ENCODE data around the gene ANAPC4.

ANAPC4 gene

DNA sequence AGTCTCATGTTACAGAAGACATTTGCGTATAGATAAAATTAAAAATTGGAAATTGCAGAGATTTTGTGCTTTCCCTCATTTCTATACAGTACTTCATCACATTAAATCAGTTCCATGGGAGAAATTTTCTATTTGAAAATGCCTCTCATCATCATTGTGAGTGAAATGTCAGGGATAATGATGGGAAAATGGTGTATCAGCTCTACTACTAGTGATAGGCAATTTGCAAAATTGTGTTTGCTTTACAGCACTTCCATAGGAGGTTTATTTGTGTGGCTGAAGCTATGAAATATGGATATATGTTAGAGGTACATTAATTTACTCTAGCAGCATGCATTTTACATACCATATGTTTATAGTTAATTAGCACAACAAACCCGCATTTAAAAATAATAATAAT, 21.0 kb upstream of the ANAPC4 start:
- DNase-seq, result no peak
- Mint-ChIP-seq H3K4me1 (no peaks in the 10 kb centered on the region), H3K4me3 (no peak overlapping the region), H3K27me3 (ENCODE audit: low read depth, poor library complexity) (no peaks in the 10 kb centered on the region), H3K27ac (no peak overlapping the region), H3K9me3 (peaks cover 21% of the 10 kb centered on the region), H3K36me3 (ENCODE audit: low read depth) (peaks cover 41% of the 10 kb centered on the region)
- TF ChIP-seq, protein P1, sequence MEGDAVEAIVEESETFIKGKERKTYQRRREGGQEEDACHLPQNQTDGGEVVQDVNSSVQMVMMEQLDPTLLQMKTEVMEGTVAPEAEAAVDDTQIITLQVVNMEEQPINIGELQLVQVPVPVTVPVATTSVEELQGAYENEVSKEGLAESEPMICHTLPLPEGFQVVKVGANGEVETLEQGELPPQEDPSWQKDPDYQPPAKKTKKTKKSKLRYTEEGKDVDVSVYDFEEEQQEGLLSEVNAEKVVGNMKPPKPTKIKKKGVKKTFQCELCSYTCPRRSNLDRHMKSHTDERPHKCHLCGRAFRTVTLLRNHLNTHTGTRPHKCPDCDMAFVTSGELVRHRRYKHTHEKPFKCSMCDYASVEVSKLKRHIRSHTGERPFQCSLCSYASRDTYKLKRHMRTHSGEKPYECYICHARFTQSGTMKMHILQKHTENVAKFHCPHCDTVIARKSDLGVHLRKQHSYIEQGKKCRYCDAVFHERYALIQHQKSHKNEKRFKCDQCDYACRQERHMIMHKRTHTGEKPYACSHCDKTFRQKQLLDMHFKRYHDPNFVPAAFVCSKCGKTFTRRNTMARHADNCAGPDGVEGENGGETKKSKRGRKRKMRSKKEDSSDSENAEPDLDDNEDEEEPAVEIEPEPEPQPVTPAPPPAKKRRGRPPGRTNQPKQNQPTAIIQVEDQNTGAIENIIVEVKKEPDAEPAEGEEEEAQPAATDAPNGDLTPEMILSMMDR (IDR thresholded peaks at IDR 0.05), result no peak

DNA sequence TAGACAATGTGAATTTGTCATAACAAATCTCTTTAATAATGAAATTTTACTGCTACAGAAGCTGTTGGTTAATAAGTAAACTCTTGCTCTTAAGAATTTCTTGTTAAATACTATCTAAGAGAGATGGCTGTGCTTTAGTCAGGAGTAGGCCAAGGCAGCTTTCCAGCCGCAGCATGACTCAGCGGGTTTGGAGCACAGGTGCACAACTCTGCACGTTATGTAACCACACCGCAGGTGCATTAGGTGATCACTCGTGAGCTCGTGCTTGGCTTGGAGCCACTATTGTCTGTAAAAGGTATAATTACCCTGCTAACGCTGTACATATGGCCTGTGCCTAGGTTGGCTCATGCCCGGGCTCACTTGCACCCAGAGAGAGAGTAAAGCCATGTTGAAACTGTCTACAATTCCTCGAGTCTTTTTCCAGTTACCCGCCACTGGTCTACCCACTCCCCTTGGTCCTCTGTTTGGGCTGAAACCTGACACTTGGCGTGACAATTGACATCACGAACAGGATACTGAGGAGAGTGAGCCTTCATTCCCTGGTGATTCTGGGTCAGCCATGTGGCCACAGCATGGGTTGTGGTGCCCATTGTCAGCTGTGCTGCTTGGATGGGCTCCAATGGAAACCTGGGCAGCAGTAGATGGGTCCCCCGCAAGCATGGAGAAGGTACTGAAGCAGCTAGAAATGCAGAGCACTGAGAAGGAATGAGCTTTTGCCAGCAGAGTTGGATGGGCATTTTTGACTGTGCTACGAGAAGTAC, 18.4 kb upstream of the ANAPC4 start:
- H3K4me3 Mint-ChIP-seq, result no peak overlapping the region
- H3K4me1 Mint-ChIP-seq, result no peaks in the 10 kb centered on the region
- peaks cover 27% of the 10 kb centered on the region for H3K9me3 Mint-ChIP-seq
- H3K27ac Mint-ChIP-seq, result peak overlapping the region; percentile 58
- no peaks in the 10 kb centered on the region for H3K27me3 Mint-ChIP-seq (ENCODE audit: low read depth, poor library complexity)
- DNase-seq, result no peak
- TF ChIP-seq, protein P1 (IDR thresholded peaks at IDR 0.05), result no peak
- H3K36me3 Mint-ChIP-seq (ENCODE audit: low read depth), result peaks cover 51% of the 10 kb centered on the region

DNA sequence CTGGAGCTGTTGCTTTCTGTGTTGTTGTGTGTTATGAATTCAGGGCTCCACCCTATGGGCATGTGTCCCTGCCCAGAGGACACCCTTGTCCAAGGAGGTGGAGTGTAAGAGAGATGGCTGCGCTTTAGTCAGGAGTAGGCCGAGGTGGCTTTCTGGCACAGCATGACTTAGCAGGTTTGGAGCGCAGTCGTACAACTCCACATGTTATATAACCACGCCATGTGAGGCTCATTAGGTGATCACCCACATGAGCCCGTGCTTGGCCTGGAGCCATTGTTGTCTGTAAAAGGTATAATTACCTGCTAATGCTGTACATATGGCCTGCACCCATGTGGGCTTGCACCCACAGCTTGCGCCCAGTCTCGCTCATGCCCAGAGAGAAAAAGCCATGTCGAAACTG, 15.8 kb upstream of the ANAPC4 start:
- H3K4me3 Mint-ChIP-seq, result no peak overlapping the region
- TF ChIP-seq, protein P1 (IDR thresholded peaks at IDR 0.05), result no peak
- H3K27ac Mint-ChIP-seq, result no peak overlapping the region

DNA sequence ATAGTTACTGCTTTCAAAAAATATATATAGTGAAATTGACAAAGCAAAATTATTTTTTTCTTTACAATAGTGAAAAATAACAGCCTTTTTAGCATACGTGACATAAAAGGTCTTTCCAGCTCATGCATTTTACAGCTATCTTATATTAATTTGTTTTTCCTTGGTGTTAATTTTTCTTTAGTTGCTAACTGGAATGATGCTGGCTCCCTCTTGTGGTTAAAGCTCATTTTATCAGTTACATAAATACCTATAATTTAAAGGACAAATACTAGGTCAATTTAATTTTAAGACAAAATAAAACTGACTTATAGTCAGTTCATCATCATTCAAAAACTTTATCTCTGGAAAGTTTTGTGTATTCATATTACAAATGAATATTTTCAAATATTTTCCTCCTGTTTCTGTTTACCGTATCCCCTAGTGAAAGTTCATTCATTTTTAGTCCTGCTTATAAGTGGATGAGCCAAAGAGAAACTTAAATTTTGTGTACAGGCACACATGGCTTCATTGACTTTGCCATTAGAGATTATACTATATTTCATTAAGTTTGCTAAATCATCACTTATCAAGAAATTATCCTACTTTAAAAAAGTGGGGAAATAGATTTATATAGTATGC, 9.9 kb upstream of the ANAPC4 start:
- TF ChIP-seq, protein P1 (IDR thresholded peaks at IDR 0.05), result peak; percentile 68
- H3K36me3 Mint-ChIP-seq (ENCODE audit: low read depth), result peaks cover 20% of the 10 kb centered on the region
- no peak overlapping the region for H3K27ac Mint-ChIP-seq
- H3K4me1 Mint-ChIP-seq, result no peaks in the 10 kb centered on the region
- H3K27me3 Mint-ChIP-seq (ENCODE audit: low read depth, poor library complexity), result no peaks in the 10 kb centered on the region
- DNase-seq, result no peak
- no peaks in the 10 kb centered on the region for H3K9me3 Mint-ChIP-seq
- H3K4me3 Mint-ChIP-seq, result no peak overlapping the region

More for the DNA sequence above, 15.8 kb upstream of the ANAPC4 start:
- Mint-ChIP-seq H3K36me3 (ENCODE audit: low read depth) (peaks cover 57% of the 10 kb centered on the region), H3K9me3 (peaks cover 27% of the 10 kb centered on the region), H3K4me1 (no peaks in the 10 kb centered on the region), H3K27me3 (ENCODE audit: low read depth, poor library complexity) (no peaks in the 10 kb centered on the region)
- no peak for DNase-seq

DNA sequence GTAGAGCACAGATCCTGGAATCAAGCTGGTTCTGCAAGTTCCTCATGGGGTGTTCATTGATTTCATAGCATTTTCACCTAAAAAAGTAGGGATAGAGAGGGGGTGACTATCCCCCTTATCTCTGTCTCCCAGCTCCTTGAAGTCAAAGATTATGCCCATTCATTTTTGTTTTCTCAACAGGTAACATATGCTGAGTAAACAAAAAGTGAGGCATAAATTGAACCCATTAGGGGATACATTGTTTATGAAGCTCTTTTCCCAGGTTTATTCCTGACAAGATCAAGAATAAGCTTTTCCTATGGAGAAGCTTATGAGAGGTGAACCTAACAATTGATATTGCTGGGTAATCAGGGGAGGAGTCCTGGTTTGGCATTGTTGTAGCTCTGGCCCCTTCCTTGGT, 9.2 kb upstream of the ANAPC4 start:
- Mint-ChIP-seq H3K4me1 (no peaks in the 10 kb centered on the region), H3K9me3 (no peaks in the 10 kb centered on the region), H3K27ac (no peak overlapping the region), H3K36me3 (ENCODE audit: low read depth) (peaks cover 20% of the 10 kb centered on the region), H3K27me3 (ENCODE audit: low read depth, poor library complexity) (no peaks in the 10 kb centered on the region), H3K4me3 (no peak overlapping the region)
- TF ChIP-seq, protein P1 (IDR thresholded peaks at IDR 0.05), result no peak
- no peak for DNase-seq

DNA sequence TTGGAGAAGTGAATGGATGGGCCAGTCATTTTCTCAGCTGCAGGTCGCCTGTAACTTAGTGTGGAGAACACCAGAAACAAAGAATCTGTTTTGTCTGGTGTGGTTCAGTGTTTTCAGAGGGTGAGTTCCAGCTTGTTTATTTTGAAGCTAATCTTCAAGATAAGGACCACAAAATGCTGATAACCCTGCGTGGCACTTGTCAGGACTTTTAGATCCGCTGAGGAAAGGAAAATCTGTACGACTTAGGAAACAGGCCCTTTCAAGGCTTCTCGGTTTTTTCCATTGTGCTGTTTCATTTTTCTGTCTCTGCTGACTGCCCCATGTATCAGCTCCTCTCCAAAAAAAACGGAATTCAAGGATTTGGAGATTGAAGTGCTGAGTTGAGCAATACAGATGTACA, 8.7 kb upstream of the ANAPC4 start:
- Mint-ChIP-seq H3K27ac (no peak overlapping the region), H3K36me3 (ENCODE audit: low read depth) (peaks cover 20% of the 10 kb centered on the region), H3K4me3 (no peak overlapping the region), H3K4me1 (no peaks in the 10 kb centered on the region), H3K27me3 (ENCODE audit: low read depth, poor library complexity) (no peaks in the 10 kb centered on the region), H3K9me3 (no peaks in the 10 kb centered on the region)
- TF ChIP-seq, protein P1 (IDR thresholded peaks at IDR 0.05), result no peak
- no peak for DNase-seq
